AML-193 (cell line): ENCODE data around the gene DLG2.

Source experiments
- DNase-seq, 2 experiments: peaks; one replicate each; lab custom pipeline; 2025; lab: John Stamatoyannopoulos, UW

DLG2 gene

DNA sequence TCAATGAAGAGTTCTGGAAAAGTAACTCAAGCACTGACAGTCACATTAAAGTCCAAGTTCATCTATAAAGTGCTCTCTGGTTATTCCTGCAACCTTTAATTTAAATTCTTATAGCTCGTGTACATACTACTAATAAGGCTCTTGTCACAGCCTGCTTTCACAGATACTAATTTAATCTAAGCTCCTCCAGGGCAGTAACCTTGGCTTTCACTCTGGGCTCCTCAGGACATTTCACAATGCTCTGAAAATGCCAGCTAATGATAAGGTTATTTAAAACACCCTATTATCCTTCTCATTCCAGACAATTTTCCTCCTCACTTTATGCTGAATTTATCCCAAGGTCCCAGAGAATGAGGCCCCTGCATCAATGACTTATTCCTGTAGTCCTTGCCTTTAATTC lies 2098.3 kb downstream of the DLG2 start:
- DNase-seq: no peak

DNA sequence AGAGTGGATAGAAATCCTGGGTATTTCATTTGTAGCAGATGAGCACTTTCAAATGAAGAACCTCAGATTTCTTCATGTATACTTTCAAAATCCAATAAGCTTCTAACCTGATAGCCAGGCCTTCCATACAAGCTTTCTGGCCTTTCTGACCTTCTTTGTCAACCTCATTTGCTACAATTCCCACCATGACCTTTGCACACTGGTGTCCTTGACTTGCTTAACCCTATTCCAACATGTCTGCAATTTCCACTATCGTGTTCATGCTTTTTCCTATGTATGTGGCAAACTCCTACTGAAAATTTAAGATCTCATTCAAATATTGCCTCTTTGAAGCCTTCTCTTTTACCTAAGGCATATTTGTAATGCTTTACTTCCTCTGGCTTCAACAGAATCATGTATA lies 2098.9 kb downstream of the DLG2 start:
- DNase-seq: no peak

DNA sequence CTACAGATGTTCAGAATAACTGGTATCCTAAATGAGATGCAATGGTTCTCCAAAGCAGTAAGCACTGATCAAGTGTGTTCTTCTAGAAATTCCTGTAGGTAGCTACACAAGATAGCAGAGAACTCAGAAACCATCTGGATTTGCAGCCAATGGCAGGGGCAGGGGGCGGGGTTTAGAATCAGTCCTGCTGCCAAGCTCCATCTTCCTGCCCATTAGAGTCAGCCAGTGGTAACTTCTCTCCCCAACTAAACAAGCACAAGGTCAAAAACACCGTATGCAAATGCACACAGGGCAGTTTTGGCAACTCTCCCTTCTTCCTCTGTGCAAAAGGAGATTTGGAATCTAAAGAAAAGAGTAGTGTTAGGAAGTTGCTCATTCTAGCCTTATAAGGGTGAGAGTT lies 2103.5 kb downstream of the DLG2 start:
- DNase-seq: no peak

DNA sequence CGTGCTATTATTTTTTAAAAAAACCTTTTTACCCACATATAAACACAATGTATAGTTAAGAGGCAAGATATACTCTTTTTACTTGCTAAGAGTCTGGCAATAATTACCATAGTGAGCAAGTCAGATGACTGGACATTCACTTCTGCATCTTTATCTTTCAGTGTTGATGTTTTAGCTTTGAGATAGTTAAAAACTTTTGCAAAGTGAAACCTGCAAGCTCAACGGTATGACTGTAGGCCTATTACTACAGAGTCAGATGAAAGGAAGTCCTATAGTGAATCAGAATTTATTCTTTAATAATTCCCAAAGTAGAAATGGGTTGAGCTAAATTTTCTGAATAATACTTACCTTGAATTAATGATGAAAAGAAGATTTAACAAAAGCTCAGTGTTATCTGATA lies 2104.2 kb downstream of the DLG2 start:
- no peak for DNase-seq

DNA sequence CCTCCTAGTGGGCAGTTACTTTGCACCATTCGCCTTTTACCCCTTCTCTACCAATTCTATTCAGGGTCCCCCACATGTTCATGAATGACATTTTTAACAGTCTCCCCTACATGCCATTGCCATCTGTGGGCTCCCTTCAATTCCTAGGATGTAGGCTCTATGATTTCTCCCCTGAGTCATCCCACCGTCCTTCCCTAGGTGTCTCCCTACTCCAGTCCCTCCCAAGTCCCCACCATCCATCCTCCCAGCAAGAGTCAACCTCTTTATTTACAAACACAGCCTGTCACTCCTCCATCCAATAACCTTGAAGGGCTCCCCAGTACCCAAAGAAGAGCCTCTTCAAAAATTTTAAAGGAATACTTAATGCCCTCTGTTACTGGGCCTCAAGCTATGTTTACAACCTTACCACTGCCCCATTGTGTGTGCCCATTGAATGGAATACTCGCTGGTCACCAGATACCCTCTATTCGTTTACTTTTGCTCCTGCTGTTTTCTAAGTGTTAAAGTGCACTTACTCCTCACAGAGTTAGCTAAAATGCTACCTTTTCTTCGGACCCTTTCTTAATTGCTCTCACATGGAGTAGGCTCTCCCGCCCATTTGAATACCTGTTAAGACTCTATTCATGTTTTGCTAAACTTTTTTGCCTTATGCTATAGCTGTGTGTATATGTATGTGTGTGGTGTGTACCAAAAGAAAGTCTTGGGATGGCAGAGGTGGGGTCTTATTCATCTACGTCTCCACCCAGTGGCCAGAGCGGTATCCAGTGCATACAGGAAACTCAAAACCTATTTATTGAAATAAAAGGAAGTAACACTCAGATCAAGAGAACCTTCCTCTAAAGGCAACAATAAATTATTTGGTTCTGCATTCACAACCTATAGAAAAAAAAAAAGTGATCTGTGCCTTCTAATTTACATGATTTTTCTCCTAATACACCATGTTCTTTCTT lies 2105.2 kb downstream of the DLG2 start:
- DNase-seq: no peak

DNA sequence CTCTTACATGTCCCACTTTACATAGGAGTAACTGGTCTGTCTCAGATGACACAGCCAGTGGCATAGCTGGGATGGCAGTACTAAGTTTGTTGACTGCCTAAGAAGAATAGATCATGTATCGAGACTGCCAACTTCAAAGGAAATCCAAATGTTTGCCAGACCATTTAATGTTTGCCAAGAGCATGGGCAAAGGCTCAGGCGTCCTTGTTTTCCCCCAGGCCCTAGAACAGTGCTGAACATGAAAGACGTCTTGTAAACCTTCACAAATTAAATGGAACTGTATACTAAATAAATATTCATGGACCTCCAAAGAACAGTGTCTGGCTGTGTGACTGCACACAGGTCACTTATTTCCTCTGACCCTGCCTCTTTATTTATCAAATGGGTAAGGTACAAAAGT lies 2106.3 kb downstream of the DLG2 start:
- DNase-seq: no peak

DNA sequence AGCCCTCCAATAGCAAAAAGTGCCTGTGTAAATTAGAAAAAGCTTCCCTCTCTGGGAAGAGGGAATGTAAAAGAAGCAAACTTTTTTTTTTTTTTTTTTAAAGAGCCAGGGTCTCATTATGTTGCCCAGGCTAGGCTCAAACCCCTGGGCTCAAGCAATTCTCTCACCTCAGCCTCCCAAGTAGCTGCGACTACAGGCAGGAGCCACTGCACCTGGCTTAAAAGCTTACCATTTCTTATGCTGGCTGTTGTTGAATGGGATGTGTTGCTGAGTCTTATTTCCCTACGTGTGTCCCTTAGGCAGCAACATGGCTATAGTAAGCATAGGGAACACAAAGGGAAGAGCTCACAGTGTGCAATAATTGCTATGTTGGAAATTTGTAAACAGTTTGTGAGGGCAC lies 2115.5 kb downstream of the DLG2 start:
- DNase-seq: no peak

DNA sequence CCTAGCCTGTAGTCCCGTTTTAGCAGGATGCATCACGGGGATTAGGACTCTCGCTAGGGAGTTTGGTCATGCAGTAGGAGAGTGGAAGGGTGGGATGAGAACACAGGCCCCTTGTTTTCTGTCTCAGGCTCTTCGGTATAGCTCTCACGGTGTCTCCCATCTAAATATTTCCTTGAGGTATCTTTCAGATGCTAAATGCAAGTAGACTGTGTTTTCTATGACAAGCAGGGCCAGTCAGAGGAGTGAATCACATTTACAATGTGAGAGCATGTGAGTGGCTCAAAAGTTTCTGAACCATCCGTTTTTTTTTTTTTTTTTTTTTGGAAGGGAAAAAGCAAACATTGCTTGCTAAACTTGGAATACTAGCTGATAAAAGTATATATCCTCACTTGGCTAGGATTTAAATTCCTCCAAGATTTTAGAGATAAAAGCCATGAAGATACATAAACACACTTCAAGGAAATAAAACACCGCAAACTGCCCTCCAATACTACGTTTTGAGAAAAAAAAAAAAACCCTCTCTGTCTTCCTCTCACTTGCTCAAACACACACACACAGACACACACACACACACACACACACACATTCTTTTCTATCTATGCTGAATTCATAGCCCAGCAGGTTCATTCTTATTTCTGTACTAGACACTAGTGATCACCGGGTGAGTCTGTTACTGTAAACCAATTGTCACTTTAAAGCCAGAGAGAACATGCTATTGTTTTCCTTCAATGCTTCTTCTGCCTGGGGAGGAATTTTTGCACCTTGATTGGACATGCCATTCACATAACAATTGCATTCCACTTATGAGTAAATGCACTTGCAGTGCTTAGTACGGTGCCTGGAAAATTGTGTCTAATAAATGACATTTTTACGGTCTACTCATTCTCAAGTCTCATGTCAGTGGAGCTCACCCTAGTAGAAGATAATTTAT lies 2116.3 kb downstream of the DLG2 start:
- no peak for DNase-seq

DNA sequence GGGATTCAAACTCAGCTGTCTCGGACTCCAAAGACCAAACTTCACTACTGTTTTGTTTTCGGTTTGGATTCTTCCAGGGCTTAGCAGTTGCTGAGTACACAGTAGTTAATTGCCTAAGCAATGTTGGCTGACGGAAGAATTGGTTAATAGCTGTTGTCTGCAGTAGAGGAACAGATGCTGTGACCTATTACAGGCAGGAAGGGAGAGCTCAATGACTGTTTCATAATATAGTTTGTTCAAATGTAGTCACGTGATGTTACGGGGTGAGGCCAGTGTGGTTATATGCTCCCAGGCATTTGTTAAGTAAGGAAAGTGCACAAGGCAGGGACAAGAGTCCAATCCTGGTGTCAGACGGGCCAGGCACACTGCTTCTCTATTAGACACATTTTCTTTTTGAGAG lies 2118.3 kb downstream of the DLG2 start:
- DNase-seq: peak in 1 of 2 experiments; percentile 8

DNA sequence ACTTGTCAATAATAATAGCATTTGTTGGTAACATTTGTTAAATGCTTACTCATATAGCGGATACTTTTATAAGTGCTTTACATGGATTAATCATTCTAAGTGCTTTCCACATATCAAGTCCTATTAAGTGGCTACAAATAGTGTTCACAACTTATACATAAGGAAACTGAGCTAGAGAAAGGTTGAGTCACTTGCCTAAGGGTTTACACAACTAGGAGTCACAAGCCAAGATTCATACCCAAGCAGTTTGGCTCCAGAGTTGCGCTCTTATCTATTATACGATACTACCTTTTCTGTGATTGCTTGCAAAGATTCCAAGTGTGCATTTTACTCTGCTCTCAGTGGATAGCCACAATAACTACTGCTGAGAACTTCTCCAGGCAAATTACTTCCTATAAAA lies 2125.1 kb downstream of the DLG2 start:
- no peak for DNase-seq

DNA sequence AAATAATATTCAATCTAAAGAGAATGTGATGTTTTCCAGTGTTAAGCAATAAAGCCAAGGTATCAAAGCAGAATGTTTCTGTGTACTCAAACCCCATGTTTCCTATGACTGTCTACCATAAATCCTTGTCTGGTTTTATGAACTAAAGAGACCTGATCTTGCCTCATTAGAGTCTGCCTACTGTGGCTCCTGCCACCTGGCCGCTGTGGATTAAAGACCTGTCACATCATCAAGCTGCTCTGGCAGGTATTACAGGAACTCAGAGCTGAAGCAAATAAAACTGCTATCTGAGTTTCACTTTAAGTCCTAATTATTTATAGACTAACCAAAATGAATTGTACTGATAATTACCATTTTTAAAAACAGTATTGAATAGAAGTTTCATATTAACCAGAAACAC lies 2133.2 kb downstream of the DLG2 start:
- no peak for DNase-seq

DNA sequence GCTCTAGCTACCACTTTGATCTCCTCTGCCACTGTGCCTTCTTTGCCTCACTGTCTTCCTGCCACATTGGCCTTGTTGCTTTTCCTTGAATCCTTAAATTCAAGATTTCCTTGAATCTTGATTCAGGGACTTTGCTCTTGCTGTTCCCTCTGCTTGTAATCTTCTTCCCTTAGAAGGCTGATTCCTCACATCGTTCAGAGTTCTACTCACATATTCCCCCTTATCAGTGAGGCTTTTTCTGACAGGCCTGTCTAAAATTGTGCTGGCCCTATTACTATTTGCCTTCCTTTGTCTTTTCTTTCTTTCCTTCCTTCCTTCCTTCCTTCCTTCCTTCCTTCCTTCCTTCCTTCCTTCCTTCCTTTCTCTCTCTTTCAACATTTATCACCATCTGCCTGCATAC lies 2134.1 kb downstream of the DLG2 start:
- no peak for DNase-seq

DNA sequence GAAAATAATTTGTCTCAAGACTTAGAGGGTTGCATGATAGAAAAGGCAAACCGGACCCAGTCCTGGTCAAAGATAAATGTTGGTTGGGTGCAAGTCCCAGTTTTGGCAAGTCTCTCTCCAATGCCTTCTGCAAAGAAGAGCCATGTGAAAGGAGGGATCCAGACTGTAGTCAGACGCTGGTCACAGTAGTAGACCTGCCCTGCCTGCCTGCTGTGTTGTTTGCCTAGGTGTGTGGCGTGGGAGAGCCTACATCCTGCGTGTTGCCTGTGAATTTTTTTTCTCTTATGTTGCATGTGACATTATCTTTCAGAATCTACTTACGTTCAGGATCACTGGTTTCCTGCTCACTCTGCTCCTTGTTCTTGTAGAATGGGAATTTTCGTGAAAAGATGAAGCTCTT lies 2143.3 kb downstream of the DLG2 start:
- no peak for DNase-seq

DNA sequence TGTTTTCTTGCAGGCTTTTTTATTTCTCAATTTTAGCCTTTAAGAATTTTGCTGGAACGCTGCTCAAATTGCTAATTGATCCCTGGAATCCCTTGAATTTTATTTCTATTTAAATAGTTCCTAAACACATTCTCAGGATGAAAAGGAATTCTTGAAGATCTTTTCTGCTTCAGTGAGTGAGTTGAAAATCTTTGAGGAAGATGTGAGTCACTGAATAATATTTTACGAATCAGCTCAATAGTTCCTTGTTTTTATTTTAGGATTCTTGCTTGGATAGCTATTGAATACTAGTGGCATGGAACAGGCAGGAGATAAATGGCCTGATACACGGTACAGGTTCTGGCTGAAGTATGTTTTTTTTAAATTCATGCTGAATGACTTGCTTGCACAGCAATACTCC lies 2146.3 kb downstream of the DLG2 start:
- DNase-seq: no peak

DNA sequence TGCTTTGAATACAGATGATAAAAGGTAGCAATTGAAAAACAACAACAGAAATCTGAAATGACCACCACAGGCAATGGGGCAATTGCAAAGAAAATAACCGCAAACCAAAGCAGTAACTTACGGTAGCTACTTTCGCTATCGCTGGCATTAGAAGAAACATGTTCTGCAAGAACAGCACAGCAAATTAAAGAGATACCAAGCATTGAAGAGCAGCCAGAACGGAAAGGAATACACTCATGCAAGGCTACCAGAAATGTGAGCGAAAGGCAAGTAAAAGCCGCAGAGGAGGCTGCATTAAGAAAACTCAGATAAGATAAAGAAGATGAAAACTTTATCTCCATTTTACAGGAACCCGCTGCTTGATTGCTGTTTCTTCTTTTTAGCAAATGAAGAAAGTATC lies 2146.9 kb downstream of the DLG2 start:
- DNase-seq: no peak

DNA sequence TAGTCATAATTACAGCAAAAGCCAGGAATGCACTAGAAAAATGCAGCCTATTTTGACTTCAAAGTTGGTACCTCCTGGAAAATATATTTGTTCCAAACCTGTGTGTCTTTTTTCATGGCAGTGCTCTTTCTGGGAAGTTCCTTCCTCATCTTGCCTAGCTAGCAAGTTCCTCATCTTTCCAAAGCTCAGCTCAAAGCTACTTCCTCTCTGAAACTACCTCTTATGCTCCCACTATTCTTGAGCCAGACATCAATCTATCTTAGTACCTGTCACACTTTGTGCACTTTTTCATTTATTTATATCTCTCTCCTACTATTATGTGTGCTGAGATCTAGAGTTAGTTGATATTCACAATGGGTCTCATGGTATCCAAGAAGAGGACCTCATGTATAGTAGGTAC lies 2149.4 kb downstream of the DLG2 start:
- peak in 1 of 2 experiments; percentile 0 for DNase-seq

DNA sequence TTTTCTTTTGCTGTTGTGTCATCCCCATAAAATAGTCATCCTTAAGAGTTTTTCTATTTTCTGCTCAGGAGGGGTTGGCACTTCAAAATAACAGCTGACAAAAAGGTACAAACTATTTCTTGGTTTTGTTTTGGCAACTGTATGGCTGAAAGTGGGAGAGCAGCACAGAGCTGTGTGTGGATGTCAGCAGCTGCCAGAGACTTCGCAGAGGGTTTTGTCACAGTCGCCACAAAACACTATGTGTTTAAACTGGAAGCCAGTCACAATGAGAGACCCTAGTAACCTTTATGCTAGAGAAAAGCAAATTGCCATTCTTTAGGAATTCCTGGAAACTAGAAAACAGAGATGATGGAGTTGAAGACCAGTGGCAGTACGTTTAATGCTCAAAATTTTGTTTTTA lies 2151.4 kb downstream of the DLG2 start:
- DNase-seq: no peak

DNA sequence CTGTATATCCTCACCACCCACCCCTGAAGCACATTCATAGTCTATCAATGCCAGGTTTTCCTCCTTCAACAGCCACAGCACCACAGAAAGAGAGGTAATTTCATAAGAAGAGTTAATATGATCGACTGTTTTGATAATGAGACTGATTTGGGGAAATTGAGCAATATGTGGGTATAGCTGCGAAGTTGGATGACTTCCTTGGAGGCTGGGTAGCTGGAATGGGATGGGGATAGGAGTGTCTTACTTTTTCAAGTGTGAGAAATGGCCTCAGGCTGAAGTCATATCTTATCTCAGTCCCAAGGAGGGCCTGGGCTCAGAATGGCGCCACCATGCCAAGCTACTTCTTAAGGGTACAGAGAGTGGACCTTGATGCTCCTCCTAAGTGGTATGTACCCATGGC lies 2153.4 kb downstream of the DLG2 start:
- no peak for DNase-seq

DNA sequence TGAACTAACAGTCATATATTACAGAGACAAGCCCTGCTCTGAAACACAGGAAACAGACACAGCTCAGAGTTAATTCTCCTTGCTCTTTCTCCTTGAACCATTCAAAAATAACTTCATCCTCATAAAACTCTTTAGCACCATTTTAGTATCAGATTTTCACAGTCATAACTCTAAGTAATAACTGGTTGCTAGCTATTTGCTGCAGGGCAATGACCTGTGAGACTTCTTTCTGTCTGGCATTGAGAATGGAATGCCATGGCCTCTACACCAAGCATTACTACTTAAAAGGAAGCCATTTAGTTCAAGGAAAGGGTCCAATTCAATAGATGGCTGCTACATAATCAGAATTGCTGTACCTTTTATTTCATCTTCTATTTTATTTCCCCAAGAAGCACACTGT lies 2154.3 kb downstream of the DLG2 start:
- no peak for DNase-seq

DNA sequence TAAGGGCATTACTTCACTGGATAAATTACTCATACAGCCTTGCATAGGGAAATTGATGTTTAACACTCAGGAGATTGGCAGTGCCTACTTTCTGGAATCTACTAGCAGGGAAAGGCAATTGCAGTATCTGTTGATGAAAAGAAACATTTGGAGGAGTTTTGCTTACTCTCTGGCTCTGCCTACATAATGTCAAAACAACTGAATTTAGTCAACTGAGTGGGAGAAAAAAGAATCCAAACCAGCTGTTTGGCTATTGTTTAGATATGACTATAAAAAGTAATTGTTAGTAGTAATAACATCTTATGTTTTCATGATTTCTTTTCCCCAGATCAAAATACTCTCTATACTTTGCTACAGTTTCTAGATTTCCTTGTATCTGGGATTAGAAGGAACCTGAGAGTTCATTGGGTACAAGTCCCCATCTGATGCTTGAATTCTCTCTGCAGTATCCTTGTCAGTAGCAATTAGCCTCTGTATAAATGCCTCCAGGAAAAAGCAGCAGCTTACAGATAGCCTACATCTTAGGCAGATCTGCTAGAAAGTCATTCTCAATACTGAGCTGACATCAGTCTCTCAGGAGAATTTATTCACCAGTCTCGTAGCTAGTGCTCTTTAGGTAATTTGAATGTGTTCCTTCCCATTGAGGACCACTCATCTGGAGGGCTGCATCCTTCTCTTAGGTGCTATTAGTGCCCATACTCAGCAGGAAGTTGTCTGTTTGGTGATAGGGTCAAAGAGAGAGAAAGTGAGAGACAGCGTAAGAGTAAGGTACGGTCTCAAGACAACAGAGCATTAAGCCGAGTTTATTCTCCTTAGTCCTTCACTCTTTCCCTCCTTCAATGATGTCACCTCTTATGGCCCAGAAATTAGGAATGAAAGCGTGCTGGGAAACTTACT lies 2155.1 kb downstream of the DLG2 start:
- no peak for DNase-seq

DNA sequence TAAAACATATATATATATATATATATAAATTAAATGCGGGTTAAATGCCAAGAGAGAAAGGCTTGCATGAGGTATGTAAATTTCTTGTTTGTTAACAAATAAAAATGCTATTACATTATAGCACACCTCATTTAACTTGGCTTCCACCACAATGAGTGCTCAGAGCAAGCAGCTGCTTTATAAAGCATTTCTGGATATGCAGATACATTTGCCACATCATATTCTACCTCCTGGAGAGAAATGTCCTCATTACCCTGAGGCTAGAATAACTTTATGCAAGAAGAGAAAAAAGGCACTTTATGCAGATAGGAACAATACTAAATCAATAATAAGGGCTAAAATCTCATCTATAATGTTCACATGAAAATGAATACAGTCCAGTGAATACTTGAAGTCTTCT lies 2159.3 kb downstream of the DLG2 start:
- DNase-seq: no peak
